ENCODE data around the gene RPL31. TPM values are rescaled to one million over a fixed set of nuclear protein-coding genes. Genes with fewer than 3 reads are reported as not detected.

RPL31 gene
- total RNA-seq, 1 donor from 2014 or later: 1,437 TPM

- no peak for DNase-seq (ENCODE audit: low read depth)
- H3K4me3 ChIP-seq (ENCODE audit: low read depth, low read length): no peak overlapping the region
- TF ChIP-seq CTCF (conservative IDR thresholded peaks at IDR 0.05; ENCODE audit: low read depth, low read length): no peak
Observed at GRCh38 chr2:101017371-101017770, 15.3 kb downstream of the RPL31 start.

GRCh38 chr2:101018934-101019333, 16.8 kb downstream of the RPL31 start:
- H3K4me3 ChIP-seq (ENCODE audit: low read depth, low read length): no peak overlapping the region
- no peak for TF ChIP-seq CTCF (conservative IDR thresholded peaks at IDR 0.05; ENCODE audit: low read depth, low read length)
- no peak for DNase-seq (ENCODE audit: low read depth)

- no peak overlapping the region for H3K4me3 ChIP-seq (ENCODE audit: low read depth, low read length)
- TF ChIP-seq CTCF (conservative IDR thresholded peaks at IDR 0.05; ENCODE audit: low read depth, low read length): no peak
Observed at GRCh38 chr2:101022221-101022620, 20.1 kb downstream of the RPL31 start.

GRCh38 chr2:101023327-101024107, 21.4 kb downstream of the RPL31 start:
- no peak for DNase-seq (ENCODE audit: low read depth)
- no peak overlapping the region for H3K4me3 ChIP-seq (ENCODE audit: low read depth, low read length)
- no peak for TF ChIP-seq CTCF (conservative IDR thresholded peaks at IDR 0.05; ENCODE audit: low read depth, low read length)

More at GRCh38 chr2:101022221-101022620, 20.1 kb downstream of the RPL31 start:
- DNase-seq (ENCODE audit: low read depth): no peak

GRCh38 chr2:101025561-101025960, 23.5 kb downstream of the RPL31 start:
- no peak overlapping the region for H3K4me3 ChIP-seq (ENCODE audit: low read depth, low read length)
- no peak for TF ChIP-seq CTCF (conservative IDR thresholded peaks at IDR 0.05; ENCODE audit: low read depth, low read length)
- DNase-seq (ENCODE audit: low read depth): no peak

GRCh38 chr2:101026253-101026701, 24.2 kb downstream of the RPL31 start:
- no peak for DNase-seq (ENCODE audit: low read depth)
- no peak for TF ChIP-seq CTCF (conservative IDR thresholded peaks at IDR 0.05; ENCODE audit: low read depth, low read length)
- no peak overlapping the region for H3K4me3 ChIP-seq (ENCODE audit: low read depth, low read length)

All from epithelial cell of proximal tubule (primary cell).